Measurements from ENCODE around the gene OR13H1. TPM values are rescaled to one million over a fixed set of nuclear protein-coding genes. Genes with fewer than 3 reads are reported as not detected.
"Not testable (repeated sequence)": the region's sequence is repeated elsewhere in the genome, so short reads cannot be mapped to it uniquely, and the experiment has no call there.

Gene OR13H1
- total RNA-seq, 4 donors from 2014 or later = not detected

GRCh38 chrX:131549011-131549410 lies 5.1 kb downstream of the OR13H1 start:
- Histone ChIP-seq H3K4me3 (no peak overlapping the region), H3K27me3 (no peaks in the 10 kb centered on the region), H3K4me1 (no peaks in the 10 kb centered on the region), H3K36me3 (no peaks in the 10 kb centered on the region), H3K9me3 (no peaks in the 10 kb centered on the region), H3K27ac (no peak overlapping the region)
- TF ChIP-seq CTCF (IDR thresholded peaks at IDR 0.05) (no peak), POLR2A (IDR thresholded peaks at IDR 0.05) (no peak)
- no peak for DNase-seq
- intact Hi-C loops (cut with DNase I; ENCODE audit: low total_unique reads) = no loop called here

- H3K4me1 ChIP-seq = not testable (repeated sequence)
Observed at GRCh38 chrX:131552453-131552852, 8.6 kb downstream of the OR13H1 start.

GRCh38 chrX:131558562-131558961 lies 14.7 kb downstream of the OR13H1 start:
- intact Hi-C loops (cut with DNase I; ENCODE audit: low total_unique reads) = no loop called here
- TF ChIP-seq POLR2A (IDR thresholded peaks at IDR 0.05) (no peak), CTCF (IDR thresholded peaks at IDR 0.05) (no peak)
- Histone ChIP-seq H3K36me3 (no peaks in the 10 kb centered on the region), H3K27ac (no peak overlapping the region), H3K4me1 (no peaks in the 10 kb centered on the region), H3K27me3 (no peaks in the 10 kb centered on the region), H3K4me3 (no peak overlapping the region), H3K9me3 (no peaks in the 10 kb centered on the region)
- DNase-seq = no peak

More at GRCh38 chrX:131552453-131552852, 8.6 kb downstream of the OR13H1 start:
- H3K4me3 ChIP-seq; intact Hi-C loops (cut with DNase I; ENCODE audit: low total_unique reads); DNase-seq; H3K27ac ChIP-seq; H3K9me3 ChIP-seq; H3K27me3 ChIP-seq; H3K36me3 ChIP-seq: not testable (repeated sequence)

- H3K27ac ChIP-seq = no peak overlapping the region
- H3K27me3 ChIP-seq = no peaks in the 10 kb centered on the region
- no peaks in the 10 kb centered on the region for H3K9me3 ChIP-seq
- H3K4me3 ChIP-seq = no peak overlapping the region
- H3K4me1 ChIP-seq = no peaks in the 10 kb centered on the region
- no peaks in the 10 kb centered on the region for H3K36me3 ChIP-seq
- TF ChIP-seq POLR2A (IDR thresholded peaks at IDR 0.05) (no peak), CTCF (IDR thresholded peaks at IDR 0.05) (no peak)
- no peak for DNase-seq
- intact Hi-C loops (cut with DNase I; ENCODE audit: low total_unique reads) = no loop called here
Observed at GRCh38 chrX:131564553-131565229, 20.8 kb downstream of the OR13H1 start.

- no peaks in the 10 kb centered on the region for H3K27me3 ChIP-seq
- H3K27ac ChIP-seq = no peak overlapping the region
- H3K4me3 ChIP-seq = no peak overlapping the region
- no peaks in the 10 kb centered on the region for H3K36me3 ChIP-seq
- H3K4me1 ChIP-seq = no peaks in the 10 kb centered on the region
- no peaks in the 10 kb centered on the region for H3K9me3 ChIP-seq
- no peak for DNase-seq
- TF ChIP-seq POLR2A (IDR thresholded peaks at IDR 0.05) = no peak
- no peak for TF ChIP-seq CTCF (IDR thresholded peaks at IDR 0.05)
- intact Hi-C loops (cut with DNase I; ENCODE audit: low total_unique reads) = no loop called here
Observed at GRCh38 chrX:131565909-131566308, 22.0 kb downstream of the OR13H1 start.

- TF ChIP-seq POLR2A (IDR thresholded peaks at IDR 0.05) (no peak), CTCF (IDR thresholded peaks at IDR 0.05) (no peak)
- intact Hi-C loops (cut with DNase I; ENCODE audit: low total_unique reads) = no loop called here
- Histone ChIP-seq H3K9me3 (no peaks in the 10 kb centered on the region), H3K36me3 (no peaks in the 10 kb centered on the region), H3K4me3 (no peak overlapping the region), H3K27me3 (peaks cover 0 to 8% of the 10 kb centered on the region in 2 donors), H3K4me1 (no peaks in the 10 kb centered on the region), H3K27ac (no peak overlapping the region)
- no peak for DNase-seq
Observed at GRCh38 chrX:131571348-131571747, 27.5 kb downstream of the OR13H1 start.

Measured in uterus (tissue), 4 donors.